PFSK-1 (cell line): ENCODE data around the gene CRHR2.

Experiments
- POLR2AphosphoS5 ChIP-seq: IDR thresholded peaks from 2 replicates; pipeline ENCODE4 v1.6.1; 2012; ENCODE audit warnings: low read depth, mild to moderate bottlenecking, control low read depth, low read length, moderate library complexity
- SIN3A ChIP-seq: IDR thresholded peaks from 2 replicates; pipeline ENCODE4 v1.6.1; 2012; ENCODE audit warnings: mild to moderate bottlenecking, low read length, moderate library complexity, borderline replicate concordance; ENCODE audit not compliant: insufficient read depth

DNA sequence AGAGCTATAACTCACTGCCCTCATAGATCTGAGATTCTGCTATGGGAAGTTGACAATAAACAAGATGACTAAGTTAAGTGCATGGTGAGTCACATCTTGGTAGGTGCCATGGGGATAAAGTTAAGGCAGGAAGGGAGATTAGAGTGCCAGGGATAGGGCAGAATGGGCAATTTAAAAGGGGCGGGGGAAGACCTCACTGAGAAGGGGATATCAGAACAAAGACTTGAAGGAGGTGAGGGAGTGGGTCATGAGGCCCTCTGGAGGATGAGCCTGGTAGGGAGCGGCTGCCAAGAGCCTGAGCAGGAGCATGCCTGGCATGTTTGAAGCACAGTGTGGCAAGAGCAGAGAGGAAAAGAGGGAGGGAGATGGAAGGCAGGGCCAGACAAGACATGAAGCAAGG is 34.9 kb upstream of the CRHR2 start:
- TF ChIP-seq POLR2AphosphoS5: no peak
- no peak for TF ChIP-seq SIN3A
